OCI-LY7 (cell line): ENCODE results near the gene B4GAT1.

Experiments
- CTCF ChIP-seq: fragments of 200-600 bp; sonication (generic); conservative IDR thresholded peaks from 2 replicates; pipeline ENCODE4 v1.5.1; 2014; ENCODE audit warnings: mild to moderate bottlenecking, antibody characterized with exemption, low read length, moderate library complexity, mixed read lengths
- EZH2phosphoT487 ChIP-seq: fragments of 200-600 bp; sonication (generic); IDR thresholded peaks from 2 replicates; pipeline ENCODE4 v1.6.1; 2018; ENCODE audit warnings: low read depth, borderline replicate concordance, mild to moderate bottlenecking, mixed run types, antibody characterized with exemption, low read length, moderate library complexity, mixed read lengths

- TF ChIP-seq CTCF (no peak), EZH2phosphoT487 (no peak)
Observed at GRCh38 chr11:66321606-66322005, 25.8 kb downstream of the B4GAT1 start.
